ENCODE data around the gene ELOVL5.

DNA sequence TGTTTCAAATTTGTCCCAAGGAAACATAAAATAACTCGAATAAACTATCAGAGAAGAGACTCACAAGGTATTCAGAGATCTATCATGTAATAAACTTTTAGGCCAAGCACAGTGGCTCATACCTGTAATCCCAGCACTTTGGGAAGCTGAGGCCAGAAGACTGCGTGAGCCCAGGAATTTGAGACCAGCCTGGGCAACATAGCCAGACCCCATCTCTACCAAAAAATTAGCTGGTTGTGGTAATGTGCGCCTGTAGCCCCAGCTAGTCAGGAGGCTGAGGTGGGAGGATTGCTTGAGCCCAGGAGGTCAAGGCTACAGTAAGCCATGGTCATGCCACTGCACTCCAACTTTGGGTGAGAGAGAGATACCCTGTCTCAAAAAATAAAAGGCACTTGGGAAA lies 120.9 kb downstream of the ELOVL5 start:
- TF ChIP-seq SUZ12 (IDR thresholded peaks at IDR 0.05) (no peak), FOXM1 (IDR thresholded peaks at IDR 0.05; ENCODE audit: borderline replicate concordance) (no peak), L3MBTL2 (conservative IDR thresholded peaks at IDR 0.05) (no peak), SP1 (IDR thresholded peaks at IDR 0.05) (no peak), BHLHE40 (IDR thresholded peaks at IDR 0.05; ENCODE audit: borderline replicate concordance) (no peak), FOXK2 (IDR thresholded peaks at IDR 0.05) (no peak), NFRKB (IDR thresholded peaks at IDR 0.05) (no peak), TARDBP (IDR thresholded peaks at IDR 0.05) (no peak), HDGF (IDR thresholded peaks at IDR 0.05; ENCODE audit: borderline replicate concordance) (no peak), CTBP1 (IDR thresholded peaks at IDR 0.05; ENCODE audit: borderline replicate concordance) (no peak), ELF4 (IDR thresholded peaks at IDR 0.05) (no peak), LEF1 (IDR thresholded peaks at IDR 0.05; ENCODE audit: borderline replicate concordance) (no peak)
- TF ChIP-seq, protein P1, sequence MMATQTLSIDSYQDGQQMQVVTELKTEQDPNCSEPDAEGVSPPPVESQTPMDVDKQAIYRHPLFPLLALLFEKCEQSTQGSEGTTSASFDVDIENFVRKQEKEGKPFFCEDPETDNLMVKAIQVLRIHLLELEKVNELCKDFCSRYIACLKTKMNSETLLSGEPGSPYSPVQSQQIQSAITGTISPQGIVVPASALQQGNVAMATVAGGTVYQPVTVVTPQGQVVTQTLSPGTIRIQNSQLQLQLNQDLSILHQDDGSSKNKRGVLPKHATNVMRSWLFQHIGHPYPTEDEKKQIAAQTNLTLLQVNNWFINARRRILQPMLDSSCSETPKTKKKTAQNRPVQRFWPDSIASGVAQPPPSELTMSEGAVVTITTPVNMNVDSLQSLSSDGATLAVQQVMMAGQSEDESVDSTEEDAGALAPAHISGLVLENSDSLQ (IDR thresholded peaks at IDR 0.05) = no peak

Measured in HEK293T (cell line).